ENCODE results near the gene RAB31.

The RAB31 gene

DNA sequence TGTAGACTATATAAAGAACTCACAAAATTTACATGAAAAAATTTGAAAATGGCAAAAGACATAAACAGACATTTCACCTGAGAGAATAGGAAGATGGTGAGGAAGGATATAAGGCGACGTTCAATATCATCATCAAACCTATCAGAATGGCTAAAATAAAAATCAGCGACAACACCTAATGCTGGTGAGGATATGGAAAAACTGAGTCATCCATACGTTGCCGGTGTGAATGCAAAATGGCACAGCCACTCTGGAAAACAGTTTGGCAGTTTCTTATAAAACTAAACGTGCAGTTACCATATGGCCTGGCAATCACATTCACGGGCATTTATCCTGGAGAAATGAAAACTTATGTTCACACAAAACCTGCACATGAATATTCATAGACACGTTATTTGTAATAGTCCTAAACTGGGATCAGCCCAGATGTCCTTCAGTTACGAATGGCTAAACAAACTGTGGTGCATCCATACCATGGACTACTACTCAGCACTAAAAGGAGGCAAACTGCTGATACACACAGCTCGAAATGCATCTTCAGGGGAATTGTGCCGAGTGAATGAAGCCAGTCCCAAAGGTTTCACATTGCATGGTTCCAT is 114.6 kb downstream of the RAB31 start:
- DNase-seq: no peak

GRCh38 chr18:9823805-9824473 is 115.8 kb downstream of the RAB31 start:
- no peak for DNase-seq

GRCh38 chr18:9824474-9824832 is 116.4 kb downstream of the RAB31 start:
- no peak for DNase-seq

- DNase-seq: no peak
These were observed 116.9 kb downstream of the RAB31 start for GRCh38 chr18:9824952-9825371.

GRCh38 chr18:9825571-9826073 is 117.5 kb downstream of the RAB31 start:
- no peak for DNase-seq

GRCh38 chr18:9826685-9827084 is 118.6 kb downstream of the RAB31 start:
- no peak for DNase-seq

- no peak for DNase-seq
These were observed 119.2 kb downstream of the RAB31 start for GRCh38 chr18:9827211-9827792.

GRCh38 chr18:9827793-9828505 is 119.8 kb downstream of the RAB31 start:
- DNase-seq: no peak

DNA sequence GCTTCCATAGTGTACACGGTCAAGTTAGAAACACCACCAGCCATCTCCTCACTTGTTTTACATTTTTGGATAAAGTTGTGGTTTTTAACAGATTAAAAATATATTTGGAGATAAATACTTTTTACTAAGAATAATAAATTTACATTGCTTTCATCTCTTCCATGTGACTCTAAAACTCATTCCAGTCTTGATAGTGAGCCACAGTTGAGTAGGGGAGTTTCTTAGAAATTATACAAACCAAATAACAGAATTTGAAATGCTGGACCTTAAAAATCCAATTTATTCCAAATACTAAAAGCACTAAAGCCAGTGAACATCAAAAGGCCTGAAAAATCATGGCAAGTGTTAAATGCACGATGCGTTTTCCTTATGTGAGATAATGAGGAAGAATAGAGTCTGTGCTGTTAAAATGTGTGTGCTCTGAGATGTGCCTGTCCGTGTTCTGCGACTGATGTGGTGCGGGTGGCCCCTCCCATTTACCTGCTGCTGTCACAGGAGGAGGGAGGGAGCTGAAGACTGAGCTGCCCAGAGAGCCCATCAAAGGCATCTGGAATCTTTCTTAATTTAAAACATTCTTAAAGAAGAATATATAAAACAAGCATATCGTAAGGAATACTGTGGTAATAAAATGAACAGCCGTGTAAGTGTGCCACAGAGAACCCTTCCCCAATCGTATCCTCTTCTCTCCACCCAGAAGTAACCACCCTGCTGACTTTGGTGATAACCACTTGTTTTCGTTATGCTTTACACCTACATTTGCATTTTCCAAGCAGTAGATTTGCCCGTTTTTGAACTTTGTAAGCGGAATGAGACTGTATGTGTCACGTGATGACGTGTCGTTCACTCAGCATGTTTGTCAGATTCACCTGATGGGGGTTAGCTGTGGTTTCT is 120.7 kb downstream of the RAB31 start:
- no peak for DNase-seq

DNA sequence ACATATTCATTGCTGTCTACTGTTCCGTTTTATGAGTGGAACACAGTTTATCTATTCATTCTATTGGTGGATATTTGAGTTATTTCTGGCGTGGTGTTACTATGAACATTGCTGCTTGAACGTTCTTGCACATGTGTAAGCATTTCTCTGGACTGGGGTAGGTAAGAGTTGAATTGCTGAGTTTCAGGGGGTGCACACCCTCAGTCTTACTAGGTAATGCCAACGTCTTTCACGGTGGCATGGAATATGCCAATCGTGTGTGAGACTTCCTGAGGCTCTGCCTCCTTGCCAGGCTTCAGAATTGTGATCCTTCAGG is 121.3 kb downstream of the RAB31 start:
- DNase-seq: no peak

DNA sequence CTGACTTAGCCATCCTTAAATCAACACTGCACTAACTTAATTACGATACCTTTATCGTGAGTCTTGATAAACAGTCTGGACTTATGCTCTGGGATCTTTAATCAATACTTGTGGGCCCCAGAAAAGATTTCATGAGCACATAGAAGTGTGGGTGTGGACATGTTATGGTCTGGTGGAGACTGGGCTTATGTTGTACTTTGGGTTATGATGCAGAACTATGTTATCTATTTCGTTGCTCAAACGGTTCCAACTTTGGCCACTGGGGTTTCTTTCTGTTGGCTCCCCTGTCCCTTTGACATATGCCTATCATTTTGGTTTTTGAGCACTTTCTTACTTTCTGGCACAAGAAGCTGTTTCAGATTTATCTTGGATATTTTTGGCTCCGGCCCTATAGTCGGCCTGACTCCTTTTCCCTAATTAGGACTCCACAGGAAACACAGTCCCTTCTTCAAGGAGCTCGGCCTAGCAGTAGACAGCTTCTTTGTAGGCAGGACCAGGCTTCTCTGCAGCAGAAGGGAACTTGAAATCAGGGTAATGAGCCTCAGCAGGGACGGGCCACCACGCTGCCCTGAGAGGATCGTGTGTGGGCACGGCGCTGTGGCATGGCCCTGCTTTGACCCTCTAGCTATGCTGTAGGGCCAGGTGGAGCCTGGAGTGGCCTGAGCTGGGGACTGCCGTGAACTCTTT is 123.1 kb downstream of the RAB31 start:
- DNase-seq: no peak

- no peak for DNase-seq
These were observed 123.7 kb downstream of the RAB31 start for GRCh38 chr18:9831723-9832199.

GRCh38 chr18:9832871-9833270 is 124.8 kb downstream of the RAB31 start:
- no peak for DNase-seq

DNA sequence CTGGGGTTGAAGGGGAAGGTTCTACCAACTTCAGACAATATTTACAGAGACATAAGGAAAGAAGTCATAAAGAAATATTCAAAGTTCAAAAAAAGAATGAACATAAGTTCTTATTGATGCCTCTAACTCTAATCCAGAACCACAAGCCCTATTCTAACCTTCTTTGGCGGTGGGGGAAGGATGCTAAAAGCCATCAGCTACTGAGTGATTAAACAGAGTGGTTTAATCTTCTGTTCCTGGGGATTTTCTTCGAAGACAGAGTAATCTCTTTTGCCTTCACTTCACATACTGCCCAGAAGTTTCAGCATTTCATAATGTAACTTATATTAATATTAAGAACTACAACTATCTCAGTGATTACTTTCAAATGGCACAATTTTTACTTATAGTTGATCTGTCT is 126.5 kb downstream of the RAB31 start:
- no peak for DNase-seq

- no peak for DNase-seq
These were observed 127.1 kb downstream of the RAB31 start for GRCh38 chr18:9835113-9835755.

GRCh38 chr18:9835825-9836224 is 127.7 kb downstream of the RAB31 start:
- no peak for DNase-seq

DNA sequence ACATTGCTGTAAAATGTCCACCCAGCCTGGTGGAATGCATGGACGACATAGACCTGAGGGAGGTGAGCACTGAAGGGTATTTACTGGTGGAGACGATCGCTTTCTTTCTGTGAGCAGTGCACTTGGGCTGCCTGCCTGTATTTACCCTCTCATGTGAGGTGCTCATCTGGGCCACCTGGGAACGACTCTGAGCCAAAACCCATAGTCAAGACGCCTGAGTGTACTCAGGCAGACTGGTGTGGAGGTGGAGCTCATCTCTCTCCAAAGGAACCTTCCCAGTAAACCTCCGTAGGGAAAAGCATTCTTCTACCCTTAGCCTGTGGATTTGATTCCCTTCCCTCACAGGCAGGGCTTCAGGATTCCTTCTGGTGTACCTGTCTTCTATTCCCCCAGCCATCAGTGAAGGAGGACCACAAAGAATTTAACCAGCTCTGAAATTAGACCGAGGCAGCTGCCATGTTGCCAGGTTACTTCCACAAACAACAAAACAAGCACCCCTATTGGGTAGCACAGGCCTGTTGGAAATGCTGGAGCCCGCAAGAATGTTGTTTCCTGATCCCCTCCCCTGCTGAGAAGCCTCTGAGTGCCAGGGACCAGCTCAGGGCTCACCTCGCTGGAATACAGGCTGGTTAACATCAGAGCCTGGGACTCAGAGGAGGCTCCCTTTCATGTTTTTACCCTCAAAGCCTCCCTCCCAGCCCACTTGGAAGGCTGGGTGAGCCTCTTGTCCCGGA is 130.2 kb downstream of the RAB31 start:
- DNase-seq: no peak

DNA sequence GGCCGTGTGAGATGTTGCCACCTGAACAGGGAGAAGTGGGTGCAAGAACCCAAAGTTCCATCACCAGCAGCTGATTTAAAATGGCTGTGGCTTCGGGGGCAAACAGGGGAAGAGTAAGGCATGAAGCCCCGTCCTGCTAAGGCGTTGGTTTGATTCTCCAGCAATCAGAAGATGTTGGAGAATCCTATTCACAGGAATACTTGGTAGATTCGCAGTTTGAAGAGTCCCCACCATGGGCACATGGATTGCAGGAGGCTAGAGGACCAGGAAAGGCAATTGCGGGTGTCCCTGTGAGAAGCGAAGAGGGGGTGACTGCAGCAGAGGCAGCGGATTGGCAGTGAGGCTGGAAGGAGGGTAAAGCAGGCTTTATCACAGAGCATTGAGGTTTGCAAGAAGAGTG is 131.1 kb downstream of the RAB31 start:
- DNase-seq: no peak

- no peak for DNase-seq
These were observed 131.8 kb downstream of the RAB31 start for GRCh38 chr18:9839853-9840252.

- DNase-seq: no peak
These were observed 133.7 kb downstream of the RAB31 start for GRCh38 chr18:9841752-9842151.

- no peak for DNase-seq
These were observed 134.3 kb downstream of the RAB31 start for GRCh38 chr18:9842448-9842847.
